Inflammatory macrophage treated with lipopolysaccharide for 4 hours (primary cell): ENCODE measurements around the gene DOLK.

Source experiments
- DNase-seq: peaks from one replicate; pipeline ENCODE4 v3.0.0-alpha.2; 2020

The DOLK gene

DNA sequence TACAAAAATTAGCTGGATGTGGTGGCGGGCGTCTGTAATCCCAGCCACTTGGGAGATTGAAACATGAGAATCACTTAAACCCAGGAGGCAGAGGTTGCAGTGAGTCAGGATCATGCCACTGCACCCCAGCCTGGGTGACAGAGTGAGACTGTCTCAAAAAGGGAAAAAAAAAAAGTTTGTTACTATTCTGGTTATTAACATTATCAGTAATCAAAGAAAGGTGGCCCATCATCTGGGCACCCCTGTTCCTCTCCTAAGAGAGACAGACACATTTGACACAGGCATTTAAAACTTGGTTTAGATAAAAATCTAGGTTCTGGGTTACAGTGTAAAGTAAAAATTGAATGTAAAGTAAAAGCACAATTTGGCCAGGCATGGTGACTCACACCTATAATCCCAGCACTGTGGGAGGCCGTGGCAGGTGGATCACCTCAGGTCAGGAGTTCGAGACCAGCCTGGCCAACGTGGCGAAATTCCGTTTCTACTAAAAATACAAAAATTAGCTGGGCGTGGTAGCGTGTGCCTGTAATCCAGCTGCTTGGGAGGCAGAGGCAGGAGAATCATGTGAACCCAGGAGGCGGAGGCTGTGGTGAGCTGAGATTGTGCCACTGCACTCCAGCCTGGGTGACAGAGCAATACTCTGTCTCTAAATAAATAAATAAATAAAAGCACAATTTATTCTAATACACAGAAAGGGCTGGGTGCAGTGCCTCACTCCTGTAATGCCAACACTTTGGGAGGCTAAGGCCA, 43.4 kb downstream of the DOLK start:
- DNase-seq, result peak; percentile 30

DNA sequence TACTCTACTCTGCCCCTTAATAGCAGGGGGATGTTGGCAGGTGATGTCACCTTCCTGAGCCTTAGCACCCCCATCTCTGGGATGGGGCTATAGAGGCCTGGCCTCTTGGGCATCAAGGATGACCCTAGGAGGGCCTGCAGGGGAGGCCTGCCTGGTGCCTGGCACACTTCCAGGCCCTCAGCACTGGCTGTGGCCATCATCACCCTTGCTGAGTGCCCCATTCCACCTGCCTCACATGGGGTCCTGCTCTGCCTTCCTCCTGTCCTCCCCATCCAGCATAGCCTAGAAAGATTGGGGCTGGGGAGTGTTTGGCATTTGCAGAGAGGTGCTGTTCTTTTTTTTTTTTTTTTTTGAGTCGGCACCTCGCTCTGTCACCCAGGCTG, 44.3 kb downstream of the DOLK start:
- no peak for DNase-seq

DNA sequence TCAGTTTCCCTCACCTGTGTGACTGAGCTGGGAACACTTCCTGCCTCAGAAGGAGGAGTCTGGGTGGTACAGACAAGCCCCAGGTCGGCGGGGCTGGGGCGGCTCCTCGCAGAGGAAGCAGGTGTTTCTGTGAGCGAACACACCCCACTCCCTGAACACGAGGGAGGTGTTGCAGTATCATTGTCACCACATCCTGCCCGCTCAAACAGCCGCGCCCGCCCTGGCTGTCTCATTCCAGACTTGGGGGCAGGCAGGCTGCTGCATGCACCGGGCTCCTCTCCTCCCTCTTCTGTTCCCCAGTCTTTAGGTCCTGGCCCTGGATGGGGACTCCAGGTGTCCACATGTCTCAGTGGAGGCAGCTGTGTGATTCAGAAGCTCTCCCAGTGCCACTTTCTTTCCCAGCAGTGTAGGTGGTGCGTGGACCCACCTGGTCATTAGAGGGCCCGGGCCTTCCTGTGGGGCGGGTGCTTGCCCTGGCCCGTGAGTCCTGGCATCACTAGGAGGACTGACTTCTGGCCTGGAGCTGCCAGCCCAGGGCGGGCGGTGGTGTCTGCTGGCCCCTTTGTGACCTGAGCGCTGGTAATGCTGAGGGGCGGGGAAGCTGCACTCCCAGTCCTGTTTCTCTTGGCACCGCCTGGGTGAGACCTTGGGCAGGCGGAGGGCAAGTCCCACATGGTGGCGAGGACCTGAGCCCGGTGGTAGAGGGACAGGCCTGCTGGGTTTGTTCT, 44.9 kb downstream of the DOLK start:
- no peak for DNase-seq

DNA sequence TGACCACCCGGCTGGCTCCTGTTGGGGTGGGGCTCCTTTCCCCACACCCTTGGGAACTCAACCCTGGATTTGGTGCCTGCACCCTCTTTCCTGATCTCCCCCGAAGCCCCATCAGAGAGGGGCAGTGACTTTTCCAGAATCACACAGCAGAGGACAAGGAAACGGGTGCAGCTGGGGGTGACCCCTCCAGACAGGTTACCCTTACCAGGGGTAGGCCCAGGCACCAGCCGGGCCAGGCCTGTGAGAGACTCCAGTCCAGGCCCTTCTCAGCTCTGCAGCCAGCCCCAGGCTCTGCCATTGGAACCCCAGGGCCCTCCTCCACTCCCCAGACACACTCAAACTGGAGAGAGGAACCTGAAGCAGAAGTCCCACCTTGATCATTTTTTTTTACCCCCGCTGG, 45.6 kb downstream of the DOLK start:
- DNase-seq, result no peak

DNA sequence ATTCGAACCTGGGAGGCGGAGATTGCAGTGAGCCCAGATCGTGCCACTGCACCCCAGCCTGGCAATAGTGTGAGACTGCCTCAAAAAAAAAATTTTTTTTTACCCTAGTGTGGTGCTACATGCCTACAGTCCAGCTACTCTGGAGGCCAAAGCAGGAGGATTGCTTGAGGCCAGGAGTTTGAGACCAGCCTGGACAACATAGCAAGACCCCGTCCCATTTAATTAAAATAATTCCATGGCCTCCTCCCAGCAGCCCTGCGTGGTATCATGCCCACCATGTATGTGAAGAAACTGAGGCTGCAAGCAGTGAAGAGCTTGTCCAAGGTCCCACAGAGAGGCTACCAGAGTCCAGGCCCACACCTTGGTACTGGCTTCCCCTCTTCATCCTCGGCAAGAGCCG, 46.0 kb downstream of the DOLK start:
- DNase-seq, result no peak

DNA sequence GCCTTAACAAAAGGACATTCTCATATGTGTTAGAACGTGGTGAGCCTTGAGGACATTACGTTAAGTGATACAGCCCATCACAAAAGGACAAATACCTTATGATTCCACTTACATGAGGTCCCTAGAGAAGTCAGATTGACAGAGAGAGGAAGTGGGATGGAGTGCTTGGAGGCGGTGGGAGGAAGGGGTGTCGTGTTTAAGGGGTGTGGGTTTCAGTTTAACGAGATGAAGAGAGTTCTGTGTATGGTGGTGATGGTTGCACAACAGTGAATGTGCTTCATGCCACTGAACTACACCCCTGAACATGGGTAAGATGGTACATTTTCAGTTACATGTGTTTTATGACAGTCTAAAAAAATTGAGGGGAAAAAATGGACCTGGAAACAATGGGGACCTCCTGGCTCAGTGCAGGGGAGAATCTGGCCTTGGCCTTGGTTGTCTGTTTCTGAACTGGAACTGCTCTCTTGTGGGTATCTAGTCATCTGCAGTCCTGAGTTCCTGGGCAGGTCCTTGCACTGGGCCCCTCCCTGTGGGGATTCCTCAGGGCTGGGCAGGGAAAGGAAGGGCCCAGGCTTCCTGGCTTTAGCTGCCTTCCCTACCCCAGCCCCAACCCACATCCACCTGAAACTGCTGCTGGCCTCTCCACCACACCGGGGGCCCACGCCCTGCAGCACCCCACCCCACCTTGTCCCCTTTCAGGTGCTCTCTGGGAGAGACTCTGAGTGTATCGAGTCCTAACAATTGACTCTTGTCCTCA, 47.7 kb downstream of the DOLK start:
- DNase-seq, result peak; percentile 27

DNA sequence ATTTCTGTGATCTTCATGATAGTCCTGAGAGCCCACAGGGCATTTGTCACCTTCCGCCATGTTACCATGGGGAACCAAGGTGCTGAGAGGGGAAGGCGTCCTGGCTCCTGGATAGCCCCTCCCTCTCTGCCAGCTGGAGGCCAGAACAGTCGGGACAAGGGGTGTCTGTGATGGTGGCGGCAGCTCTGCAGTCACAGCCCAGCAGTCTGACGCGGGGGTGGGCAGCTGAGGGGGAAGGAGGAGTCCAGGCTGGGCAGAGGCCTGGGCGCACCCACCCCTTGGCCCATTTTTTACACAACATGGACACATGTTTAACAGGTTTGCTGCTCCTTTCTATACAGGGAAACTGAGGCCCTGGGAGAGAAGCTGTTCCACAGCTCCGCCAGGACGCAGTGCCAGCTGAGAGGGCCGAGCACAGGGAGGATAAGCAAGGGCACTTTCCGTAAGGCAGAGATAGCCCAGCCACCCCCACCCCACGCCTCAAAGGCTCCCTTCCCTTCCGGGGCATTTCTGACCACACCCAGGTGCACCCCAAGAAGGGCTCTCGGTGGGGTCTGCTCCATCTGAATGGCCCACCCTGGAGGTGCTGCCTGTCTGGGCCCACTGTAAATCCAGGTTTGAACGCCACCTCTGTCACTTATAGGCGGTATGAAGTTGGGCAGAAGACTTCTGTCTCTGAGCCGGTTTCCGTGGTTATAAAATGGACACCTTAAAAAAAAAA, 48.4 kb downstream of the DOLK start:
- DNase-seq, result no peak

DNA sequence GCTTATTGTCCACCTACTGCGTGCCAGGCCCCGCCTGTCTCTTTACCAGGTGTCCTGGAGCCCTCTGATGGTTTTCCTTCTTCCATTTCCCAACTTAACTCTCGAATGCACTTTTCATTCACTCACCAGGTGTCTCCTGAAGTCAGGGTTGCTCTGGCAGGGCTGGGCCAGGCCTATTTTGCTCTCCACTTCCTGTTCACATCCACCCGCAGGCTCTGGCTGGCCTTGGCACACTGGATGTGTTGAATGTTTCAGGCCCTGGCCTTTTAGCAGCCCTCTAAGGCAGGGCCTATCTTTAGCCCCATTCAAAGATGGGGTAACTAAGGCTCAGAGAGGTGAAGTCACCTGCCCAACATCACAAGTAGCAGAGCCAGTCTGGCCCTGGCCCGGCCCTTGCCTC, 49.0 kb downstream of the DOLK start:
- no peak for DNase-seq

DNA sequence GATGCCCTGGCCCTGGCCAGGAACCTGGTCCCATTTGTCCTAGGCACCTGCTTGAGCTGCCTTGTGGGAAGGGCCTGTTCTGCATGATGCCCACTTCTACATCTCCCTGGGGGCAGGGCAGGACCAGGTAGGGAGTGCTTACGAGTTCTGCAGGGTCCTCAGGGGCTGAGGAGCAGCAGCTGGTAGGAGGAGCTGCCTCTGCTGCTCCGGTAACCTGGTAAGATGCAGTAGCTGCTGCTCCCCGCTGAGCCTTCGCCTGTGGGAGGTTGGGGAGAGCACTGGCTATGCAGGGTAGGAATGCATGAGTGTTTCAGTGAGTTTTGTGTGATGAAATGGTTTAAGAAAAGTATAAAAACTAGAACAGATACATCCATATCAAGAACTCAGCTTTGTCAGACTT, 51.8 kb downstream of the DOLK start:
- no peak for DNase-seq
